GM12874 (cell line): Measurements from ENCODE around the gene LRRC8C.

Source experiments
- CTCF ChIP-seq: IDR thresholded peaks from 2 replicates; pipeline ENCODE4 v1.5.1; 2011; ENCODE audit warnings: low read depth, mild to moderate bottlenecking, control low read depth, low read length, moderate library complexity; ENCODE audit not compliant: insufficient read depth

The LRRC8C gene

GRCh38 chr1:89763649-89763986 is 130.7 kb downstream of the LRRC8C start:
- no peak for TF ChIP-seq CTCF

- TF ChIP-seq CTCF: no peak
These were observed 132.9 kb downstream of the LRRC8C start for GRCh38 chr1:89765774-89766173.

GRCh38 chr1:89767618-89768017 is 134.7 kb downstream of the LRRC8C start:
- TF ChIP-seq CTCF: no peak
